CD14-positive monocyte (primary cell): ENCODE results near the gene SLC22A1. TPM values are rescaled to one million over a fixed set of nuclear protein-coding genes. Genes with fewer than 3 reads are reported as not detected.

Experiments
- DNase-seq, 3 donors: peaks; one replicate each; pipeline ENCODE4 v3.0.0-alpha.2; 2011 to 2022
- H2AFZ ChIP-seq: 2 replicates; pipeline ENCODE4 v1.6.0; 2012; ENCODE audit warnings: mild to moderate bottlenecking, low read depth, low read length, inconsistent platforms; ENCODE audit not compliant: insufficient read depth, poor library complexity, severe bottlenecking
- H3K27ac ChIP-seq, 2 donors: 1 replicate in 1 of 2; 2 replicates in 1 of 2; pipeline ENCODE4 v1.5.1; 2012 to 2013; ENCODE audit warnings: low read length in 2 of 2, control low read depth in 1 of 2, inconsistent platforms in 1 of 2, low read depth in 1 of 2, mild to moderate bottlenecking in 1 of 2
- H3K27me3 ChIP-seq, 2 donors: one replicate each; pipeline versions ENCODE4 v1.6.0 to v1.6.1; 2011 to 2013; ENCODE audit warnings: low read length in 2 of 2; ENCODE audit not compliant: control insufficient read depth in 2 of 2, insufficient read depth in 2 of 2
- H3K36me3 ChIP-seq, 2 donors: replicated peaks in 1 of 2; 1 replicate in 1 of 2; 2 replicates in 1 of 2; pipeline versions ENCODE4 v1.5.1 to v1.6.1; 2012 to 2013; ENCODE audit warnings: low read length in 2 of 2, control low read depth in 1 of 2, inconsistent platforms in 1 of 2, mild to moderate bottlenecking in 1 of 2; ENCODE audit not compliant: insufficient read depth in 2 of 2, control insufficient read depth in 1 of 2
- H3K4me1 ChIP-seq, 2 donors: 1 replicate in 1 of 2; 2 replicates in 1 of 2; pipeline versions ENCODE4 v1.5.1 to v1.6.1; 2012 to 2013; ENCODE audit warnings: low read length in 2 of 2, control low read depth in 1 of 2, inconsistent platforms in 1 of 2, mild to moderate bottlenecking in 1 of 2, moderate library complexity in 1 of 2; ENCODE audit not compliant: insufficient read depth in 2 of 2, control insufficient read depth in 1 of 2
- H3K4me2 ChIP-seq: replicated peaks from 2 replicates; pipeline ENCODE3; 2012; ENCODE audit warnings: low read length, moderate library complexity, mild to moderate bottlenecking; ENCODE audit not compliant: poor library complexity, severe bottlenecking; ENCODE audit errors: extremely low read depth
- H3K4me3 ChIP-seq, 3 experiments: fragments of 200-600 bp in 1 of 3; sonication (generic) in 1 of 3; replicated peaks in 1 of 3; 1 replicate in 2 of 3; 2 replicates in 1 of 3; pipeline ENCODE4 v1.5.1; 2011 to 2013; ENCODE audit warnings: low read length in 3 of 3, mild to moderate bottlenecking in 3 of 3, control low read depth in 2 of 3, low read depth in 2 of 3, inconsistent platforms in 1 of 3, moderate library complexity in 1 of 3
- H3K79me2 ChIP-seq: 2 replicates; pipeline ENCODE4 v1.6.0; 2012; ENCODE audit warnings: mild to moderate bottlenecking, control low read depth, inconsistent platforms, low read length, moderate library complexity; ENCODE audit not compliant: insufficient read depth
- H3K9ac ChIP-seq: 2 replicates; pipeline ENCODE4 v1.6.0; 2017; ENCODE audit warnings: low read length, mild to moderate bottlenecking; ENCODE audit not compliant: insufficient read depth, poor library complexity, severe bottlenecking
- H3K9me3 ChIP-seq, 2 donors: replicated peaks in 1 of 2; 1 replicate in 1 of 2; 2 replicates in 1 of 2; pipeline versions ENCODE4 v1.5.1 to v1.6.1; 2012 to 2013; ENCODE audit warnings: low read length in 2 of 2, control low read depth in 1 of 2; ENCODE audit not compliant: control insufficient read depth in 1 of 2, insufficient read depth in 1 of 2
- H4K20me1 ChIP-seq: 2 replicates; pipeline ENCODE4 v1.6.0; 2012; ENCODE audit warnings: mild to moderate bottlenecking, low read length, control low read depth, moderate library complexity; ENCODE audit not compliant: insufficient read depth
- H3K27ac Mint-ChIP-seq, 7 donors: one replicate each; pipeline ENCODE4 v1.8.0; 2020; ENCODE audit warnings: mild to moderate bottlenecking in 7 of 7, mixed read lengths in 7 of 7, moderate library complexity in 6 of 7, inconsistent platforms in 2 of 7
- H3K27me3 Mint-ChIP-seq, 3 donors: one replicate each; pipeline ENCODE4 v1.8.0; 2021 to 2022; ENCODE audit warnings: low read depth in 3 of 3, mild to moderate bottlenecking in 3 of 3, mixed read lengths in 3 of 3, moderate library complexity in 3 of 3, inconsistent platforms in 1 of 3
- H3K36me3 Mint-ChIP-seq, 2 donors: one replicate each; pipeline ENCODE4 v1.8.0; 2020; ENCODE audit warnings: mixed read lengths in 2 of 2, inconsistent platforms in 1 of 2, mild to moderate bottlenecking in 1 of 2
- H3K4me1 Mint-ChIP-seq: one replicate; pipeline ENCODE4 v1.8.0; 2020; ENCODE audit warnings: mild to moderate bottlenecking, mixed read lengths
- H3K4me3 Mint-ChIP-seq, 2 donors: one replicate each; pipeline ENCODE4 v1.8.0; 2020; ENCODE audit warnings: mild to moderate bottlenecking in 2 of 2, mixed read lengths in 2 of 2, moderate library complexity in 1 of 2
- H3K9me3 Mint-ChIP-seq, 7 donors: one replicate each; pipeline ENCODE4 v1.8.0; 2020 to 2022; ENCODE audit warnings: mixed read lengths in 7 of 7, mild to moderate bottlenecking in 6 of 7, moderate library complexity in 6 of 7, inconsistent platforms in 2 of 7
- CTCF ChIP-seq: fragments of 200-600 bp; IDR thresholded peaks from one replicate; pipeline ENCODE4 v1.8.0; 2022; ENCODE audit warnings: antibody characterized with exemption, mild to moderate bottlenecking
- WGBS: methylation state at CpG from one replicate; pipeline ENCODE4 v1.1.5; 2013; ENCODE audit warnings: missing lambda C conversion rate; ENCODE audit not compliant: insufficient coverage; 5-methylcytosine and 5-hydroxymethylcytosine counted together
- intact Hi-C, 2 donors: fragments of 100-400 bp; cut with micrococcal nuclease; formaldehyde crosslinking; loops; one replicate each; pipeline versions ENCODE4 v1.15.0 to v1.15.1; 2023
- polyA plus RNA-seq, 3 donors: library from polyadenylated mRNA; depleted of rRNA in 1 of 3; unstranded in 2 of 3; stranded (reverse) in 1 of 3; fragments of 300-500 nt in 2 of 3; fragments of >200 nt in 1 of 3; fragmentation: Illumina TruSeq in 2 of 3; gene quantifications; 1 replicate in 2 of 3; 2 replicates in 1 of 3; pipeline ENCODE4 v1.2.3, GENCODE V29; 2012 to 2021

The SLC22A1 gene
- polyA plus RNA-seq, 3 donors = 0.36 to 0.48 TPM; not detected in 1

DNA sequence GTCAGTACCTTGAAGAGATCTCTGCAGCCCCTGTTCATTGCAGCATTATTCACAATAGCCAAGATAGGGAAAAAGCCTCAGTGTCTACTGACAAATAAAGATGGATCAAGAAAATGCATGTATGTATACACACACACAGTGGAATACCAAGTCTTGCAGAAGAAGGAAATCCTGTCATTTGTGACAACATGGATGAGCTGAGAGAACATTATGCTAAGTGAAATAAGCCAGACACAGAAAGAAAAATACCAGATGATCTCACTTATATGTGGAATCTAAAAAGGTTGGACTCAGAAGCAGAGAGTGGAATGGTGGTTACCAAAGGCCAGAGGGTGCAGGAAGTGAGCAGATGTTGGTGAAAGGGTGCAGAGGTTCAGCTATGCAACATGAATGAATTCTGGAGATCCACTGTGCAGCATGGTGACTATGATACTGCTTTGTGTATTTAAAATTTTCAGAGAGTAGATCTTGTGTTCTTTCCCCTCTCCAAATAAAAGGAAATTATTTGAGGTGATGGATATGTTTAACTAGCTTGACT lies 11.0 kb upstream of the SLC22A1 start:
- H3K36me3 Mint-ChIP-seq = peaks cover 28 to 30% of the 10 kb centered on the region in 2 donors
- peaks cover 0 to 5% (median 0%) of the 10 kb centered on the region in 3 donors for H3K27me3 Mint-ChIP-seq
- Histone ChIP-seq H3K4me1 (no peaks in the 10 kb centered on the region), H3K36me3 (peaks cover 5 to 37% of the 10 kb centered on the region in 2 donors), H3K4me3 (no peak overlapping the region), H3K27ac (no peak overlapping the region), H3K79me2 (no peaks in the 10 kb centered on the region), H3K27me3 (no peaks in the 10 kb centered on the region), H3K4me2 (no peak overlapping the region), H2AFZ (no peak overlapping the region), H3K9ac (no peak overlapping the region), H3K9me3 (no peaks in the 10 kb centered on the region), H4K20me1 (peaks cover 44% of the 10 kb centered on the region)
- H3K27ac Mint-ChIP-seq = no peak overlapping the region
- DNase-seq = no peak
- no peaks in the 10 kb centered on the region for H3K4me1 Mint-ChIP-seq
- no peak for TF ChIP-seq CTCF
- H3K4me3 Mint-ChIP-seq = no peak overlapping the region
- H3K9me3 Mint-ChIP-seq = peaks cover 0 to 9% (median 0%) of the 10 kb centered on the region in 7 donors
- intact Hi-C loops = no loop called here

DNA sequence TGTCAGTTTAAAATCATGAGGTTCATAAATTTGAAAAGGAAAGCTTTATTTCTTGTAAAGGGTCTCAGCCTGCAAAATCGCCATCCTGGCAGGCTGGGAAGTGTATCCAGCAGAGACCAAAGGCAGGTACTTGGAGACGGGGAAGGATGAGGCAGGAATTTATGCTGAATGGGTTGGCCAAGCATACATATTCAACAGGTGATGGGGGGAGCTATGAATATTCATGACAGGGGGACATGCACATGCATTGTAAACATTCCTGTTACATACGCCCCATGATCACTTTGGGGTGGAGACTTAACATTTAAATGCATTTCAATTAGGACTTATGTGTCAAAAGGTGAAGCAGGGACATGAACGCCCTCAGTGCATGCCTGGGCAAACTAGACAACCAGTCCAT lies 9.8 kb upstream of the SLC22A1 start:
- Mint-ChIP-seq H3K27ac (peak overlapping the region in 1 of 7 donors; percentile 69), H3K4me1 (no peaks in the 10 kb centered on the region), H3K4me3 (peak overlapping the region in 1 of 2 donors; percentile 16), H3K36me3 (peaks cover 17 to 20% of the 10 kb centered on the region in 2 donors), H3K9me3 (peaks cover 0 to 10% (median 4%) of the 10 kb centered on the region in 7 donors), H3K27me3 (peaks cover 0 to 9% (median 1%) of the 10 kb centered on the region in 3 donors)
- intact Hi-C loops = no loop called here
- no peak overlapping the region for H2AFZ ChIP-seq
- no peaks in the 10 kb centered on the region for H3K27me3 ChIP-seq
- no peak overlapping the region for H3K4me3 ChIP-seq
- no peak for TF ChIP-seq CTCF
- peaks cover 0 to 7% of the 10 kb centered on the region in 2 donors for H3K9me3 ChIP-seq
- H3K79me2 ChIP-seq = no peaks in the 10 kb centered on the region
- H3K4me2 ChIP-seq = no peak overlapping the region
- H3K9ac ChIP-seq = no peak overlapping the region
- peaks cover 0 to 25% of the 10 kb centered on the region in 2 donors for H3K36me3 ChIP-seq
- DNase-seq = no peak
- peaks cover 32% of the 10 kb centered on the region for H4K20me1 ChIP-seq
- H3K27ac ChIP-seq = no peak overlapping the region
- no peaks in the 10 kb centered on the region for H3K4me1 ChIP-seq
- WGBS = 95% methylated on average over 3 of the region's 4 CpGs
